GM21526 (cell line): ENCODE measurements around the gene STIM2.
"Not testable (repeated sequence)": the region's sequence is repeated elsewhere in the genome, so short reads cannot be mapped to it uniquely, and the experiment has no call there.

Source experiments
- ATAC-seq: cut with Tn5 transposase; IDR thresholded peaks from one replicate; pipeline ENCODE4 v1.9.1; 2021; ENCODE audit warnings: moderate library complexity; ENCODE audit not compliant: unreplicated experiment, low FRiP score

The STIM2 gene

DNA sequence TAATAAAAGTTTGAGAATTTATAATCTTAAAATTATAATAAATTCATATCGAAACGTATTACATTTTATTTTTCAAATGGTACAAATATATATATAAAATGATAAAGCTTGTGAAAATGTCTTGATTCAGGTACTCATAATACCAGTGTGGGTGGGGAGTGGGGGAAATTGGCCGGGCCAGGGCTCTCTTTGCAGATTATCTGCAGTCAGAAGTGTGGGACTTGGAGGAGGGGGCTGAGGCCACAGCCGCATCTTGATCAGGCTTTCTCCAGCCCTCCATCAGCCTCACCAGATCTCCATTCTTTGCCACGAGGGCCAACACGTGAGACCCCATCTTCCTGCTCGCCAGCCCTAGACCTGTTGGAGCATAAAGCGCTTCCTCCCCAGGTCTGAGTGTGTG, 86.7 kb downstream of the STIM2 start:
- ATAC-seq, result no peak

DNA sequence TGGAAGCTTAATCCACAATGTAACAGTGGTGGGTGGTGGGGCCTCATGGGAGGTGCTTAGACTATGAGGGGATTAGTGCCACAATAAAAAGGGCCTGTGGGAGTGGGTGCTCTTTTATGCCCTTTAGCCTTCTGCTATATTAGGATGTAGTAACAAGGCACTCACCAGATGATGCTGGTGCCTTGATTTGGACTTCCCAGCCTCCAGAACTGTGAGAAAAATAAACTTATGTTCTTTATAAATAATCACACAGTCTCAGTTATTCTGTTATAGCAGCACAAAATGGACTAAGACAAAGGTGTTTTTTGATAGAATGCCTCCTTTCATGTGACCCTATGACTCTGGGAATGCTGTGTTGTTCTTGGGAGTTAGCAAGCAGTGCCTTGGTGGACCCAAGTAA, 89.8 kb downstream of the STIM2 start:
- ATAC-seq, result no peak

DNA sequence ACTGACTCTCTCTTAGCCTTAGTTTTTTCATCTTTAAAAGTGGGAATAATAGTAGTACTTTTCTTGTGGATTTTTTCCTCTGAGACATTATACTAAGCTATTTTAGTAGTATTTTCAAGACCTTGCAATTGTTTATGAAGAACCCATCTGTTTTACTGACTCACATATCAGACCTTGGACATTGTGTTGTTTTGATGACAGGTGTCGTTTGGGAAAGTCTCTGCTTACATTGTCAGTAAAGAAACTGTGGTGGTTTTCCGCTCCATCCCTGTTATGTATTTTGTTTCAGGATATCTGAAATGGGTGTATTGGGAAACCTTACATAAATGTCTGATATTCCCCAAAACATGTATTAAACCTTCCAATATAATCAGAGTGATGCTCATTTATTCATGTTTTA, 92.2 kb downstream of the STIM2 start:
- ATAC-seq, result no peak

DNA sequence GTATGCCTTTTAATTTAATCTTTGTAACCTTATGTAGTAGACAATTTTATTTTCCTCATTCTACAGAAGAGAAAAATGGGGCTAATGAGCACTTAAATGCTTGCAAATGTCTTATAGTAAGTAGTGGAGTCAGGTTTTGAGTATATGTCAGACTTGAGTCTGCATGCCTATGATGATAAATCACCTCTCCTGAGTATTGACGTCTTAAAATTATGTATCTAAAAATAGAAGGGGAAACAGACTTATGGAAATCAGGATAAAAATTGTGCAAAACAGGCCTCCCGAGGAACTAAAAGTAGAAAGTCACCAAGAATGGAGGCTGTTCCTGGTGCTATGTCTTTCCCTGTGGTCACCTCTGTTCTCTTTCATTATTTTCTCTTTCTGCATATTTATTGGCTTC, 92.7 kb downstream of the STIM2 start:
- ATAC-seq, result no peak

DNA sequence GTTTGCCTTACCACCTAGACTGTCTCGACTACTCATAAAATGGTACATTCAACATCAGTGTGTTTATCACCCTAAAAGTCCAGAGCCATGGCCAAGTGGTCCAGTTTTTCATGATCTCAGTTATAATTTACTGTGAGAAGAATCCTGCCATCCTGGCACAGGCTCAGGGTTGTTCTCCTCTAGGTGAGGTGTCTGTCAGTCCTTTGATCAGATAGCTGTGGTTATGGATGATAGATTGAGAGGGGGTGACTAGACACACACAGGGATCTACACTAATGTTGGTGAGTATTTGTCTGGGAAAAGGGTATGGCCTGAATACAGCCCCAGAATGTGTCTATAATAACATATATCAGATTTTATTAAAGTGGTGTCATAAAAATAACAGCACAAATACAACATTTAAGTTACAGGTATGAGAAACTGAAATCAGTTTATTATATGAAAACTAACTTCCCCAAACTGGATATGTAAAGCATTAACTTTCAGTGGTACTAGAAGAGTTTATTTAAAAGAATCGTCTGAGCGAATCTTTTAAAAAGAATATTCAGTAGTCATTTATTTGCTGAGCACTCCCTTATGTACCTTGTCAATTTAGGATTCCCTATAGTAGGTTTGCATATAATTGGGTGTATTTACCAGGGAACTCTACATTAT, 93.3 kb downstream of the STIM2 start:
- ATAC-seq, result no peak

DNA sequence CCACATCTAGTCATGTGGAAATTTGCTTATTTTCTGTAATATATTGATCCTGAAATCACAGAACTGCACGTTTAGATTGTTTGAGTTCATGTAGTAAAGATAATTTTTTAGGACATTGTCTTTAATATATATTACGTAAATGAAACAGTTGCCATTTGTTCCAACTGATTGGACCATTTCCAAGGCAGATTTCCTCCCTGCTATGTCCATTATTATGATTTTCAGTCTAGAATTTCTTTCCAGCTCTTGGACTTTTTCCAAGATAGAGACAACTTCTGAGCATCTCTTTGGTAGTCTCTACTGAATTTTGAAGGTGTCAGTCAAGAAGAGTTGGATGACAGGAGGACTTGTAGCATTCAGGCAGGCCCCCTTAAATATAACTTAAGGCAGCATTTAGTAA, 94.6 kb downstream of the STIM2 start:
- no peak for ATAC-seq

DNA sequence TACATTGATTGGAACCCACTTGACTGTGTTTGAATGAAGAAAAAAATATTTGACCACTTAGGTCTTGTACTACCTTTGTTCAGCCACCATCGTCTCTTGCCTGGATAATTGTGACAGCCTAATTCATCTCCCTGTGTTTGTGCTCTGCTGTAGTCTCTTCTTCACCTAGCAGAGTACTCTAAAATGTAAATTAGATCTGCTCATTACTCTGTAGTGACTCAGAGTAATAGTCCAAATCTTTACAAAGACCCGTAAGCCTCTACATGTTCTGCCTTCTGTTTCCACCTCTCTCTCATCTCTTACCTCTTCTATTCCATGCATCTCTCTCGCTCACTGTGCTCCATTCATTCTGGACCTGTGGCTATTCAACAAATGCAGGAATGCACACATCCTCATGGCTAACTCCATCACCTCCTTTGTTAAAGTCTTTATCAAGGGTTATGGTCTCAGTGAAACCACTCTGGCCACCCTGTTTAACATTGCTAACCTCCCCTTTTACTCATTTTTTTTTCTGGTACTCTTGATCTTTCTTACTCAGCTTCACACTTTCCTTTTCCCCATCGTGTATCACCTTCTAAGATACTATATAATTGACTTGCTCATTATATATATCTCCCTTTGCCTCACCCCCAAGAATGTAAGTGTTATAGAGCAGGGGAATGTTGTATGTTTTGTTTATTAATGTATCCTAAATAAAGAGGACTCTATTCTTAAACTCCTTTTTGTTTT, 98.4 kb downstream of the STIM2 start:
- no peak for ATAC-seq

DNA sequence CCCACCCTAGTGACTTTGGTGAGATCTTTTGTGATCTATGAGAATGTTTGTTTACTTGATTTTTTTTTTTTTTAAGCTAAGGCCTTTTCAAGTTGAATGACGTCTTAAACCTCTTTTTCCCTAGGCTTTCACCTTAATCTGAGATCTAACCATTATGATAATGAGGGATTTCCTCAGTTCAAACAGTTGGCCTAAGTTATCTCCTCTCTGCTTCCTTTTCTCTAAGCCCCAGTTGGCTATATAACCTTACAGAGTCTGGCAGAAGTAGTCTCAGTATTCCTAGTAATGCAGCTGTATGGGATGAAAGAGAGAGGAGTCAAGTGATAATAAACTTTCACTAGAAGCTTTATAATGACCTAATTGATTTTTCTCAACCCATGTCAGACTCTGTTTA, 99.0 kb downstream of the STIM2 start:
- ATAC-seq, result no peak

DNA sequence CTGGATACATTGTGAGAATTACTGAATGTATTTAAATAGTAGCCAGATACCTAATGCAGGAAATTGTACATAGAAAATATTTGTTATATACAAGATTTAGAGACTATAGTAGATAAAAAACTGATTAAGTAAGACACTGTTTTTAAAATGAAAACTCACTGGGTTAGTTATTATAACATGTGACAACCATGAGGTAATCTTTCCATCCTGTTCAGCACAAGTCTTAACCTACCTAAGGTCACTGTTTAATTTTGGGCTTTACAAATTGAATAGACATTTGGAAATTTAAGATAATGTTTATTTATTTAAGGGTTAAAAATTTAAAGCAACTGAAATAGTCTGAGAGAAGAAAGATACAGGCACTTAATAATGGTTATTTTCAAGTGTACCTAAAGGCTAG, 102.1 kb downstream of the STIM2 start:
- no peak for ATAC-seq

DNA sequence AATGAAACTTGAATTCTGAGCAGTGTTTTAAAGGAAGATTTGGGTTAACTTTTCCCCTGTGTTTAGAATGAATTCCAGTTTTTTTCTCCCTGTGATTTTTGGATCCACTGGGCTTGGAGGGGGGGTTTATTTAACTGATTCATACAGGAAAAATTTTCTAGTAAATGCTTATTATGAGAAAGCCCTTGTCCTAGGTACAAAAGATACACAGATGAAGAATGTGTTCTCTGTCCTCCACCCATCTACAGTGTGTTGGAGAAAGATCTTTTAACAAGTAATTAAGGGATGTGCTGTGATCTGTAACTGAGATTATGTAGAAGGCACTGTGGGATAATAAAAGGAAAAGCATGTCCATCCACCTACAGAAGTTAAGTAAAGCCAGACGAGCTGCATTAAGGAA, 103.9 kb downstream of the STIM2 start:
- ATAC-seq, result no peak

DNA sequence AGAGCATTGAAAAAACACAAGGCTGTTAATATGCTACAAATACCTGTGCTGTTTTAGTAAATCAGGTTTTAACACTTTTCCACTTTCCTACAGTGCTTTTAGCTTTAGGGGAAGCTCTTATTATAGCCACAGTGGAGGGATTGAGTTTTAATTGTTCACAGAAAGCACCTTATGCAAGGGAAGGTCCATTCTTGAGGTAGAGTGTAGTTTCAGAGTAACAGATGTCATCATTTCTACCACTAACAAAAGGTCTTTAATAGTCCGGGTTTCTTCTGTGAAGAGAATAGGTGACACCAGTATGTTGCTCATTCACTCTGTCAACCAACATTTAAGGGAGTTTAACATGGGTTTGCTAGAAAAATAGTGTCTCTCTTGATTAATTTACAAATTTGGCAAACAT, 104.4 kb downstream of the STIM2 start:
- ATAC-seq, result no peak

DNA sequence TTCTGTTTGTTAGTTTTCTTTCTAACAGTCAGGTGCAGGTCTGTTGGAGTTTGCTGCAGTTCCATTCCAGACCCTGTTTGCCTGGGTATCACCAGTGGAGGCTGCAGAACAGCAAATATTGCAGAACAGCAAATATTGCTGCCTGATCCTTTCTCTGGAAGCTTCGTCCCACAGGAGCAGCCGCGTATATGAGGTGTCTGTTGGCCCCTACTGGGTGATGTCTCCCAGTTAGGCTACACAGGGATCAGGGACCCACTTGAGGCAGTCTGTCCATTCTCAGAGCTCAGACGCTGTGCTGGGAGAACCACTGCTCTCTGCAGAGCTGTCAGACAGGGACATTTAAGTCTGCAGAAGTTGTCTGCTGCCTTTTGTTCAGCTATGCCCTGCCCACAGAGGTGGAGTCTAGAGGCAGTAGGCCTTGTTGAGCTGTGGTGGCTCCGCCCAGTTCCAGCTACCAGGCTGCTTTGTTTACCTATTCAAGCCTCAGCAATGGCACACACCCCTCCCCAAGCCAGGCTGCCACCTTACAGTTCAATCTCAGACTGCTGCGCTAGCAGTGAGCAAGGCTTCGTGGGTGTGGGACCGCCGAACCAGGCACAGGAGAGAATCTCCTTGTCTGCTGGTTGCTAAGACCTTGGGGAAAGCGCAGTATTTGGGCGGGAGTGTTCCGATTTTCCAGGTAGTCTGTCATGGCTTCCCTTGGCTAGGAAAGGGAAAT, 115.0 kb downstream of the STIM2 start:
- ATAC-seq, result not testable (repeated sequence)

DNA sequence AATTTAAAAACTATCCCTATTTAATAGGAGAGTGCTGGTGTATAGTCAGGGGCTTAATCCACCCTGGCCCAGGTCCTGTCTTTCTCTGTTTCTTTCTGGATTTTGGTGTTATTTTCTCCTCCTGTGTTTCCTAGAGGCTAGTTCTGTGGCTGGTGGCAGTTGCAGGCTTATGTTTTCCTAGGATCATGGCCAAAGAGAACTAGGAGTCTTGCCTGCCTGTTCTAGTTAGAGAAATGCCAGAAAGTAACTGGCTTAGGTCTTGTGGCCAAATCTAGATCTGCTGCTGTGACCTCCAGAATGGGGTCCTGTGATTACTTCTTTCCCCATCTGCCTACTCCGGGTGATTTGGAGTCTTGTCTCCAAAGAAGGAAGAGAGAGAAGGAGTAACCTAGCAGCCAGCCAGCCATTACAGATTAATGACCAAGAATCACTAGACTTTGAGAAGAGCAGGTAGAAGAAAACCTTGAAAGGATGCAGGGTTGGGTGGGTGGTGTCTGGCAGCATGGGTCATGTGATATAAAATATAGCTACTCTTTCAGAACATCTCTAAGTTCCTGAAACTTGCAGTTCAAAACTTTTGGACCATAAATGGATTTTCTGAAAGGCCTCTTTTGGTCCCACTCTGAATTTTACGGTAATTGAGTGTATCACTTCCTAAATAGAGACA, 117.9 kb downstream of the STIM2 start:
- no peak for ATAC-seq

DNA sequence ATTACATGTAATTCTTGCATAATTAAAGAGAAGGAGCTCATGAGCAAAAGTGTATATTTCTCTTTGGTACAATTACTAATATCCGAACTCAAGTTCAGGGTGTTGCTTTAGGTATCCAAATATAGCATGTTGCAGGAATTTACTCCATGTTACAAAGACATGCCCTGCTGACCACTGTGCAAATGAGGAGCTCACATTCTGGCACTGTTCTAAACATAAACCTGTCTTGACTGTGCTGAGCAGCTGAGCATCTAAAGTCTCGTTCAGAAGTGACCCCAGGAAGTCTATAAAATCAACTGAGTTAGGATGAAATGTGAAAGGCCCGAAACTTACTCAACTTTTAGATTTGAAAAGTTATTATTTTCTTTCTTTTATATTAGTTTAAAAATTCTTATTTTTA, 124.3 kb downstream of the STIM2 start:
- no peak for ATAC-seq

DNA sequence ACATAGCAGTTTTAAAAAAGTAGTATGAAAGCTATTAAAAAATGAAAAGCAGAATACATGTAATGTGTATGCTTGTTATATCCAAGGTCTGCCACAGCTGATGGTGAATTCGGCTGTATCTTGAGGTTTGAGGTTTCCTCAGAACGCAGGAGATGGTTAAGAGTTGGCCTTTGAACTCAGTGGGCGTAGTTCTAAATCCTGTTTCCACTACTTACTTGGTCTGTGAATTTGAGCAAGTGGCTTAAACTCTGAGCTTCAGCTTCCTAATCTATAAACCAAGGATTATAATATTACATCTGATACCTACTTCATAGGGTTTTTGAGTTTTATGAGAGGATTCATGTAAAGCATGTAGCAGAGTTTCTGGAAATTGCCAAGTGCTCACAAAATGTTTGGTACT, 125.2 kb downstream of the STIM2 start:
- peak; percentile 93 for ATAC-seq

DNA sequence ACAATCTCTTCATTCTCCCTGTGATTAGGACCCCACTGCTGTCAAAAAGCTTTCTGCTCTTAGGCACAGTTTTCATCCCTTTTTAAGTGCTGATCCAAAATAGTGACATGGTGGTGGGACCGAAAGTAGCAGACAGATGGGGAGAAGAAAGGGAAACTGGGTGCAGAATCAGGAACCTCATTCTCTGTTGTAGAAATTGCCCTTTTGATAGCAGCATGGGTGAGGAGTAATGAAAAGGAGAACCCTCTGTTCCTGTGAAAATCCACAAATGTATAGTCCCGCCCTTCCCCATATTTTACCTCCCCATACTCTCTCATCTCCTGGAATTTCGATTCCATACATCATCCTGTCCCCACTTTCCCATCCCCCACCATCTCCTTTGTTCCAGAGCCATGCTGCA, 126.5 kb downstream of the STIM2 start:
- ATAC-seq, result no peak

DNA sequence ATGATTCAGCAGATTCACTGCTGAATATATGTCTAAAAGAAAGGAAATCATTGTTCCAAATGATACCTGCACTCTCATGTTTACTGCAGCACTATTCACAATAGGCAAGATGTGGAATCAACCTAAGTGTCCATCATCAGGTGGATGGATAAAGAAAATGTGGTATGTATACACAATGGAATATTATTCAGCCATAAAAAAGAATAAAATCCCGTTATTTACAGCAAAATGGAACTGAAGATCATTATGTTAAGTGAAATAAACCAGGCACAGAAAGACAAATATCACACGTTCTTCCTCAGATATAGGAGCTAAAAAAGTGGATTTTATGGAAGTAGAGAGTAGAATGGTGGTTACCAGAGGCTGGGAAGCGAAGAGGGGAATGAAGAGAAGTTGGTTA, 130.4 kb downstream of the STIM2 start:
- no peak for ATAC-seq

DNA sequence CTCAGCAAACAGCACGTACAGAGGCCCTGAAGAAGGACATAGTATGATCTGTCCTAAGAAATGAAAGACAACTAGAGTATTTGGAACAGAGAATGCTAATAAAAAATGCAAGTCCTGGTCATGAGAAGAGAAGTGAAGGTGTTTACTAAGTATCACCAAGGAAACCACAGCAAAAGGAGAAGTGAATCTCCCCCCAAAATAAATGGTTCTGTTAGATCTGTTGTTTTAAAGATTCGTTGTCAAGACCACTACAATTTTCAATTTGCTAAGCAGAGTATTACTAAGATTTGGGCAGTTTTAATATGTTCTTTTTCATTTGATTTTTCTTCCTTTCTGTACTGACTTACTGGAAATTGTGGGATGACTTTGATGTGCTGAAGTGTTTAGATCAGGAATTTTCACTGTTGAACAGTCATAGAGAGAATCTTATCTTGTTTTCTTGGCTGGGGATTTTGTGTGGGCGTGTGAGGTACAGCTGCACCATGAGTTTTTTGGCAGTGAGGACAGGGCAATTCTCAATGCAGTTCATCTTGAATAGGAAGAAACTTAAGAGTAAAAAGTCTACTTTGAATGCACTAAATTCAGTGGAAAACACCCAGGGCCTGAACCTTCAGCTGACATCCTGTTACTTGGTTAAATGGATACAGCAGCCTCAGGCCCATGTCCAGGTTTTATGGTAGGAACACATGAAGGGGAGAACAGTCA, 132.2 kb downstream of the STIM2 start:
- peak; percentile 95 for ATAC-seq

DNA sequence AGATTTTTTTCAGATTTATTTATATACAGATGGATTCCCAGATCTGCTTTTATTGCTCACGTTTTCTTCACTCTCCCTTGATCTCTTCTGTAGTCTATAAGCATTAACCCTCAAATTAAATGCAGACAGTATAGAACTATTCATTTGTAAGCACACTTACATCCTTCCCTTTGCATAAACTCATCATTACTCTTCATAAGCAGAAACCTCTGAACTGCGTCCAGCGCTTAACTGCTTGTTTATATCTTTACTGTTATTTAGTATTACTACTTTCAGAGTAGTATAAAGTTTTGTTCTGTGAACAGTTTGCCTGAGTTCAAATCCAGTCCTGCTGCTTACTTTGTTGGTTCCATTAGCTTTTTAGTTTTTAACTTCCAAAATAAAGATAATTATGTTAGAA, 132.9 kb downstream of the STIM2 start:
- ATAC-seq, result no peak

DNA sequence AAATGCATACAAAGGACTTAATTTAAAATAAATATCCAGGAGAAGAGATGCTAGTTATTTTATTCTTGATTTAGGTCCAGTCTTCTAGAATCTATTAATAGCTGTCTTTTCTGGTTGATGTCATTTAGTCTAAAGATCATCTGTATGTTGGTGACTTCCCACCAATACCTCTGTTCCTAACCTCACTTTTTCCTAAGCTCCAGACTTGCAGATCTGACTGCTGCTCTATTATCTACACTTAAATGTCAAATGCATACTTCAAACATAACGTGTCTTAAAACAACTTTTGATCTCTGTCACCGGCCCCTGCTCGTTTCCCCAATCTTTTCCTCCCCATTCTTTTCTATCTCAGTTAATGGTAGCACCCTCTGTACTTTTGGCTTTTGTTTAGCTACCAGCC, 133.3 kb downstream of the STIM2 start:
- ATAC-seq, result no peak

DNA sequence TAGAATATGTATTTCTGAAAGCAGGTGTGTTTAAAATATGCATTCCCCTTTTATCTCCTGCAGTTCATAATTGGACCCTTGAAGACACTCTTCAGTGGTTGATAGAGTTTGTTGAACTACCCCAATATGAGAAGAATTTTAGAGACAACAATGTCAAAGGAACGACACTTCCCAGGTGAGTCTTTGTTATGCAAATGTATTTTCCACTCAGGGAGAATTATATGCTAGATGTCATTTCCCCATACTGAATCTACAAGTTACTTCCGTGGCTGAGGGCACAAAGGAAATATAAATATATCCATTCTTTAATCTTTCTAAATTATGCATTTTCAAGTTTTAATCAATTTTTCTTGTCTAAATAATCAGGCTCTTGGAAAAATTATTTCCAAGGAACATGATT, 134.7 kb downstream of the STIM2 start:
- no peak for ATAC-seq
